H9 (cell line): ENCODE measurements around the gene MED15. TPM values are rescaled to one million over a fixed set of nuclear protein-coding genes. Genes with fewer than 3 reads are reported as not detected.

Experiments used
- DNase-seq: peaks from one replicate; pipeline ENCODE4 v3.0.0-alpha.2; 2017
- H2AFZ ChIP-seq: one replicate; pipeline ENCODE4 v1.6.1; 2013; ENCODE audit warnings: mild to moderate bottlenecking, low read length, control low read depth, moderate library complexity
- H2AK5ac ChIP-seq: 2 replicates; pipeline ENCODE4 v1.6.1; 2013; ENCODE audit warnings: low read length, control low read depth, mixed read lengths; ENCODE audit not compliant: insufficient read length
- H2BK120ac ChIP-seq: one replicate; pipeline ENCODE4 v1.6.1; 2013; ENCODE audit warnings: low read depth, mild to moderate bottlenecking, low read length, control low read depth, inconsistent platforms; ENCODE audit not compliant: poor library complexity, severe bottlenecking
- H2BK12ac ChIP-seq: 2 replicates; pipeline ENCODE4 v1.6.1; 2013; ENCODE audit warnings: low read length, control low read depth, mixed read lengths, low read depth; ENCODE audit not compliant: insufficient read length
- H2BK15ac ChIP-seq: 2 replicates; pipeline ENCODE4 v1.6.1; 2013; ENCODE audit warnings: low read depth, low read length, control low read depth
- H2BK20ac ChIP-seq: one replicate; pipeline ENCODE4 v1.6.1; 2013; ENCODE audit warnings: low read depth, mild to moderate bottlenecking, low read length, control low read depth, inconsistent platforms; ENCODE audit not compliant: poor library complexity, severe bottlenecking
- H2BK5ac ChIP-seq: 2 replicates; pipeline ENCODE4 v1.6.1; 2013; ENCODE audit warnings: low read length, control low read depth, mixed read lengths; ENCODE audit not compliant: insufficient read length
- H3K14ac ChIP-seq: 2 replicates; pipeline ENCODE4 v1.6.1; 2013; ENCODE audit warnings: low read length, control low read depth; ENCODE audit not compliant: insufficient read depth
- H3K18ac ChIP-seq: 2 replicates; pipeline ENCODE4 v1.6.1; 2013; ENCODE audit warnings: low read depth, mild to moderate bottlenecking, mixed read lengths, low read length, control low read depth; ENCODE audit not compliant: insufficient read length
- H3K23ac ChIP-seq: 2 replicates; pipeline ENCODE4 v1.6.1; 2013; ENCODE audit warnings: low read length, control low read depth, mixed read lengths, low read depth; ENCODE audit not compliant: insufficient read length
- H3K23me2 ChIP-seq: 2 replicates; pipeline ENCODE4 v1.6.1; 2013; ENCODE audit warnings: low read depth, mild to moderate bottlenecking, mixed read lengths, low read length, control low read depth; ENCODE audit not compliant: insufficient read length, poor library complexity, severe bottlenecking
- H3K27ac ChIP-seq: 2 replicates; pipeline ENCODE4 v1.5.1; 2013; ENCODE audit warnings: low read length, control low read depth, mixed read lengths, low read depth; ENCODE audit not compliant: insufficient read length
- H3K27me3 ChIP-seq: 2 replicates; pipeline ENCODE4 v1.6.1; 2013; ENCODE audit warnings: low read length, control low read depth, inconsistent platforms; ENCODE audit not compliant: insufficient read depth
- H3K4ac ChIP-seq: 2 replicates; pipeline ENCODE4 v1.6.1; 2013; ENCODE audit warnings: low read depth, mild to moderate bottlenecking, control low read depth, inconsistent platforms, low read length, moderate library complexity
- H3K4me1 ChIP-seq: 2 replicates; pipeline ENCODE4 v1.6.1; 2013; ENCODE audit warnings: low read length, control low read depth, inconsistent platforms; ENCODE audit not compliant: insufficient read depth
- H3K4me2 ChIP-seq: 2 replicates; pipeline ENCODE4 v1.6.1; 2013; ENCODE audit warnings: low read length, control low read depth, mixed read lengths; ENCODE audit not compliant: insufficient read length, insufficient read depth
- H3K56ac ChIP-seq: 2 replicates; pipeline ENCODE4 v1.6.1; 2013; ENCODE audit warnings: low read depth, mild to moderate bottlenecking, mixed read lengths, low read length, control low read depth; ENCODE audit not compliant: insufficient read length
- H3K79me1 ChIP-seq: 2 replicates; pipeline ENCODE4 v1.6.1; 2013; ENCODE audit warnings: low read depth, mild to moderate bottlenecking, moderate library complexity, low read length, control low read depth, inconsistent platforms; ENCODE audit not compliant: insufficient read depth, poor library complexity, severe bottlenecking
- H3K79me2 ChIP-seq: 2 replicates; pipeline ENCODE4 v1.6.1; 2013; ENCODE audit warnings: low read length, control low read depth, inconsistent platforms; ENCODE audit not compliant: insufficient read depth
- H3K9ac ChIP-seq: 2 replicates; pipeline ENCODE4 v1.6.1; 2013; ENCODE audit warnings: low read length, control low read depth, mixed read lengths; ENCODE audit not compliant: insufficient read length; ENCODE audit errors: extremely low read depth
- H3K9me3 ChIP-seq: one replicate; pipeline ENCODE4 v1.6.1; 2013; ENCODE audit warnings: low read depth, low read length, inconsistent platforms; ENCODE audit not compliant: control insufficient read depth
- H3T11ph ChIP-seq: one replicate; pipeline ENCODE4 v1.6.1; 2013; ENCODE audit warnings: mild to moderate bottlenecking, low read length, control low read depth, inconsistent platforms
- H4K20me1 ChIP-seq: one replicate; pipeline ENCODE4 v1.6.1; 2013; ENCODE audit not compliant: control insufficient read depth, insufficient read length, insufficient read depth
- H4K5ac ChIP-seq: 2 replicates; pipeline ENCODE4 v1.6.1; 2013; ENCODE audit warnings: low read depth, mild to moderate bottlenecking, mixed read lengths, low read length, control low read depth; ENCODE audit not compliant: insufficient read length
- H4K8ac ChIP-seq: replicated peaks from 2 replicates; pipeline ENCODE4 v1.6.1; 2013; ENCODE audit warnings: low read length, control low read depth, mixed read lengths, low read depth; ENCODE audit not compliant: insufficient read length
- H4K91ac ChIP-seq: 2 replicates; pipeline ENCODE4 v1.6.1; 2013; ENCODE audit warnings: low read depth, mild to moderate bottlenecking, moderate library complexity, mixed read lengths, low read length, control low read depth; ENCODE audit not compliant: insufficient read length
- H3K27ac Mint-ChIP-seq, 3 experiments: 2 replicates in 2 of 3; 3 replicates in 1 of 3; pipeline ENCODE4 v1.8.0; 2020 to 2021; ENCODE audit warnings: mixed read lengths in 3 of 3, mild to moderate bottlenecking in 1 of 3, moderate library complexity in 1 of 3
- H3K27me3 Mint-ChIP-seq: 2 replicates; pipeline ENCODE4 v1.8.0; 2021; ENCODE audit warnings: low read depth, mild to moderate bottlenecking, moderate library complexity, mixed read lengths
- H3K36me3 Mint-ChIP-seq, 3 experiments: 2 replicates in 2 of 3; 3 replicates in 1 of 3; pipeline ENCODE4 v1.8.0; 2020 to 2021; ENCODE audit warnings: low read depth in 3 of 3, mixed read lengths in 3 of 3; ENCODE audit not compliant: insufficient read depth in 1 of 3
- H3K4me1 Mint-ChIP-seq, 2 experiments: 2 replicates each; pipeline ENCODE4 v1.8.0; 2020; ENCODE audit warnings: mixed read lengths in 2 of 2
- H3K4me3 Mint-ChIP-seq, 2 experiments: 2 replicates in 1 of 2; 3 replicates in 1 of 2; pipeline ENCODE4 v1.8.0; 2020 to 2021; ENCODE audit warnings: mild to moderate bottlenecking in 2 of 2, mixed read lengths in 2 of 2, moderate library complexity in 1 of 2
- H3K9me3 Mint-ChIP-seq, 2 experiments: 2 replicates in 1 of 2; 3 replicates in 1 of 2; pipeline ENCODE4 v1.8.0; 2020; ENCODE audit warnings: mild to moderate bottlenecking in 2 of 2, mixed read lengths in 2 of 2, moderate library complexity in 1 of 2
- WGBS: extraction: QIAGEN DNeasy Blood & Tissue Kit; methylation state at CpG from one replicate; pipeline ENCODE4 v1.1.7; 2013; ENCODE audit warnings: missing lambda C conversion rate, low lambda C conversion rate, mixed read lengths; ENCODE audit not compliant: insufficient read length; ENCODE audit errors: extremely low coverage; 5-methylcytosine and 5-hydroxymethylcytosine counted together
- total RNA-seq: library from RNA; stranded (reverse); gene quantifications from 2 replicates; pipeline ENCODE4 v1.2.1, GENCODE V29; 2021
- TF ChIP-seq, protein P1 (sequence below): fragments of 200-600 bp; sonication (generic); conservative IDR thresholded peaks from 3 replicates; pipeline ENCODE4 v1.8.0; 2021; ENCODE audit warnings: antibody characterized with exemption, mild to moderate bottlenecking

MED15 gene
- total RNA-seq, 1 experiment from 2014 or later = 47.4 TPM

DNA sequence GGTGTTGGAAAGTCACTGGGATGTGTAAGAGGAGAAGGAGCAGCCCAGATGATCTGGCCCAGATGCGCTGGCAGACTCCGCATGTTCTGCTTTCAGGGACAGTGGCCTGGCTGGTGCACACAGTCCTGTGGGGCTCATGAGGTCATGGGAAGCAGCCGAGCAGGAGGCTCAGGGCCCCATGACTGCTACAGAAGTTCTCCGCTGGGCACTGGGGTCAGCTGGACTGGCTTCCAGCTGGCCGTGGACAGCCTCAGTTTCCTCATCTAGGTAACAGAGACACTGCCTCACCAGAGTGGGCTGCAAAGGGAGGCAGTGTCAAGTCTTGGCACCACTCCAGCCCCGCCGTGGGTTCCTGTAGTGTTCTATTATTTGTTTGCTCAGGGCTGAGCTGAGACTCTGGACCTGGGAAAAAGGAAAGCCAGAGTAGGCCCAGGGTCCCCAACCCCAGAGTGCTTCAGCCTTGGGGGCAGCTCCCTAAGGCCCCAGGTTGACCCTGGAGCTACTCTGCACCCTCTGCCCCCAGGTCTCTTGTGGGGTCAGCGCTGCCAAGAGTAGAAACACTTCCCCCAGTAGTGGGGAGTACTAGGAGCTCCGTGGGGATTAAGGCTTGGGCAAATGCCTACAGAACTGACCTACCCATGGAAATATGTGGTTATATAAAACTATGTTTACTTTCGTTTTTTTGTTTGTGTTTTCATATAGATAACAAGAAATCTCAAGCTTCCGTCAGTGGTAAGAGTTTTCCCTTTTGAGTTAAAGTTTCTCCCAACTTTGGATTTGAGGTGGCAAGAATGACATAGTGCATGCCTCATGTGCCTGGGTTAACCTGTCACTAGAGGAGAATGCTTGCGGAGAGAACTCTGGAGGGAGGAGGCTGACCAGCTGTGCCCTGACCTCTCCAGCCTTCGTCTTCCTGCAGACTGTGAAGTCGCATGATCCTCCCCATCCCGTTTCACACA lies 45.3 kb downstream of the MED15 start:
- peaks cover 26% of the 10 kb centered on the region in 2 experiments for H3K4me1 Mint-ChIP-seq
- Histone ChIP-seq H2BK12ac (no peak overlapping the region), H2BK120ac (no peak overlapping the region), H3K79me1 (no peaks in the 10 kb centered on the region), H2BK20ac (no peak overlapping the region), H3K56ac (no peak overlapping the region), H4K91ac (no peak overlapping the region), H2AFZ (no peak overlapping the region), H3K4ac (no peak overlapping the region), H4K20me1 (peaks cover 2% of the 10 kb centered on the region), H3K18ac (no peak overlapping the region), H4K5ac (no peak overlapping the region), H3K27me3 (no peaks in the 10 kb centered on the region), H3K4me1 (0 out of 2 replicates have a peak, but pooled peaks cover 2% of the 10 kb centered on the region), H2AK5ac (no peak overlapping the region), H3K4me2 (no peak overlapping the region), H3K23me2 (no peaks in the 10 kb centered on the region), H3K14ac (no peak overlapping the region), H2BK5ac (no peak overlapping the region), H3K27ac (no peak overlapping the region), H3T11ph (no peak overlapping the region), H3K9me3 (no peaks in the 10 kb centered on the region), H3K23ac (no peak overlapping the region), H3K79me2 (no peaks in the 10 kb centered on the region), H3K9ac (no peak overlapping the region), H2BK15ac (no peak overlapping the region), H4K8ac (no peak overlapping the region)
- peaks cover 16 to 46% (median 31%) of the 10 kb centered on the region in 3 experiments; a peak in 6 of 7 replicates for H3K36me3 Mint-ChIP-seq
- no CpG with 5 or more reads among the region's 15 CpGs for WGBS
- H3K9me3 Mint-ChIP-seq = no peaks in the 10 kb centered on the region; a peak in 1 of 5 replicates
- no peak overlapping the region for H3K4me3 Mint-ChIP-seq
- no peak for DNase-seq
- no peaks in the 10 kb centered on the region for H3K27me3 Mint-ChIP-seq
- H3K27ac Mint-ChIP-seq = no peak overlapping the region; a peak in 1 of 7 replicates
- TF ChIP-seq, protein P1, sequence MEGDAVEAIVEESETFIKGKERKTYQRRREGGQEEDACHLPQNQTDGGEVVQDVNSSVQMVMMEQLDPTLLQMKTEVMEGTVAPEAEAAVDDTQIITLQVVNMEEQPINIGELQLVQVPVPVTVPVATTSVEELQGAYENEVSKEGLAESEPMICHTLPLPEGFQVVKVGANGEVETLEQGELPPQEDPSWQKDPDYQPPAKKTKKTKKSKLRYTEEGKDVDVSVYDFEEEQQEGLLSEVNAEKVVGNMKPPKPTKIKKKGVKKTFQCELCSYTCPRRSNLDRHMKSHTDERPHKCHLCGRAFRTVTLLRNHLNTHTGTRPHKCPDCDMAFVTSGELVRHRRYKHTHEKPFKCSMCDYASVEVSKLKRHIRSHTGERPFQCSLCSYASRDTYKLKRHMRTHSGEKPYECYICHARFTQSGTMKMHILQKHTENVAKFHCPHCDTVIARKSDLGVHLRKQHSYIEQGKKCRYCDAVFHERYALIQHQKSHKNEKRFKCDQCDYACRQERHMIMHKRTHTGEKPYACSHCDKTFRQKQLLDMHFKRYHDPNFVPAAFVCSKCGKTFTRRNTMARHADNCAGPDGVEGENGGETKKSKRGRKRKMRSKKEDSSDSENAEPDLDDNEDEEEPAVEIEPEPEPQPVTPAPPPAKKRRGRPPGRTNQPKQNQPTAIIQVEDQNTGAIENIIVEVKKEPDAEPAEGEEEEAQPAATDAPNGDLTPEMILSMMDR = no peak
